ENCODE results near the gene PACRG.

DNA sequence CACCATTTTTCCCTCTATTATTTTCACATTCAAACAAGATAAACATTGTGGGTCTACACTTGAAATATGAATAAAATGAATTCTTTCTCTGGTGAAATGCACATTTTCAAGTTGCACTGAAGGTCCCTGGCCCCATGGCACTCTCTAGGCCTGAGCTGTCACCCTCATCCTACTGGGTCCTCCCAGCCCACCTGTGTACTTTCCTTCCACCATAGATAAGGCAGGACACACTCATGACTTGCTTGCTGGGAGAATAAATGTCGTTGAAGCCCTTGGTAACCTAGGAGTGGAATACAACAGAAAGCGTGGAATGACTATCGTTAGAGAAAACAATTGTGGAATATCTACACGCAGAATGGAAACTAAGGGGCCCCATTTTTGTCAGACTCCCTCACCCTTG lies 585.8 kb downstream of the PACRG start:
- TF ChIP-seq, protein P1, sequence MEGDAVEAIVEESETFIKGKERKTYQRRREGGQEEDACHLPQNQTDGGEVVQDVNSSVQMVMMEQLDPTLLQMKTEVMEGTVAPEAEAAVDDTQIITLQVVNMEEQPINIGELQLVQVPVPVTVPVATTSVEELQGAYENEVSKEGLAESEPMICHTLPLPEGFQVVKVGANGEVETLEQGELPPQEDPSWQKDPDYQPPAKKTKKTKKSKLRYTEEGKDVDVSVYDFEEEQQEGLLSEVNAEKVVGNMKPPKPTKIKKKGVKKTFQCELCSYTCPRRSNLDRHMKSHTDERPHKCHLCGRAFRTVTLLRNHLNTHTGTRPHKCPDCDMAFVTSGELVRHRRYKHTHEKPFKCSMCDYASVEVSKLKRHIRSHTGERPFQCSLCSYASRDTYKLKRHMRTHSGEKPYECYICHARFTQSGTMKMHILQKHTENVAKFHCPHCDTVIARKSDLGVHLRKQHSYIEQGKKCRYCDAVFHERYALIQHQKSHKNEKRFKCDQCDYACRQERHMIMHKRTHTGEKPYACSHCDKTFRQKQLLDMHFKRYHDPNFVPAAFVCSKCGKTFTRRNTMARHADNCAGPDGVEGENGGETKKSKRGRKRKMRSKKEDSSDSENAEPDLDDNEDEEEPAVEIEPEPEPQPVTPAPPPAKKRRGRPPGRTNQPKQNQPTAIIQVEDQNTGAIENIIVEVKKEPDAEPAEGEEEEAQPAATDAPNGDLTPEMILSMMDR (IDR thresholded peaks at IDR 0.05) = no peak
- TF ChIP-seq POLR2A (IDR thresholded peaks at IDR 0.05; ENCODE audit: low read length) = no peak
- TF ChIP-seq JUNB (IDR thresholded peaks at IDR 0.05) = no peak
- TF ChIP-seq SMC3 (IDR thresholded peaks at IDR 0.05) = no peak
- TF ChIP-seq, protein P2, sequence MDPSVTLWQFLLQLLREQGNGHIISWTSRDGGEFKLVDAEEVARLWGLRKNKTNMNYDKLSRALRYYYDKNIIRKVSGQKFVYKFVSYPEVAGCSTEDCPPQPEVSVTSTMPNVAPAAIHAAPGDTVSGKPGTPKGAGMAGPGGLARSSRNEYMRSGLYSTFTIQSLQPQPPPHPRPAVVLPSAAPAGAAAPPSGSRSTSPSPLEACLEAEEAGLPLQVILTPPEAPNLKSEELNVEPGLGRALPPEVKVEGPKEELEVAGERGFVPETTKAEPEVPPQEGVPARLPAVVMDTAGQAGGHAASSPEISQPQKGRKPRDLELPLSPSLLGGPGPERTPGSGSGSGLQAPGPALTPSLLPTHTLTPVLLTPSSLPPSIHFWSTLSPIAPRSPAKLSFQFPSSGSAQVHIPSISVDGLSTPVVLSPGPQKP (IDR thresholded peaks at IDR 0.05; ENCODE audit: low read depth, low read length) = no peak
- TF ChIP-seq PHF8 (IDR thresholded peaks at IDR 0.05; ENCODE audit: borderline replicate concordance, low read depth) = no peak
